Measurements from ENCODE around the gene MBNL2. TPM values are rescaled to one million over a fixed set of nuclear protein-coding genes. Genes with fewer than 3 reads are reported as not detected.

MBNL2 gene
- total RNA-seq, 1 donor from 2014 or later: 15.1 TPM

- intact Hi-C loops (cut with micrococcal nuclease): no loop called here
These were observed 9.1 kb downstream of the MBNL2 start for GRCh38 chr13:97231118-97231828.

GRCh38 chr13:97231829-97232196, 9.7 kb downstream of the MBNL2 start:
- intact Hi-C loops (cut with micrococcal nuclease): no loop called here

DNA sequence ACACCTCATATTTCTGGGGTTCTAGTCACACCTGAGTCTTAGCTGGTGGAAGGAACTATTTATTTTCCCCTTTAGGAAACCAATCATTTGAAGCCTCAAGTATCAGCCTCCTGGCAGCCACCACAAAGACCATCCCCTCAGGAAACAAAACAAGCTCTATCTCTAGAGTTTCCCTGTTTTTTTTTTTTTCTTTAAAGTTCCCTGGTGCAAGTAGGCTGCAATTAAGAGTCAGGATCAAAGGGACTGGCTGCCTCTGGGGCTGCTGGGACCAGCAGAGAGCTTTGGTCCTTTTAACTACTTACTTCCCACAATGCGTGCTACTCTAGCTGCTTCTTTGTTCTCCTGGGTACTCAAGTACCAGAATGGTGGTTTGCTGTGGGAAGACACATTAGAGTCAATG, 11.4 kb downstream of the MBNL2 start:
- intact Hi-C loops (cut with micrococcal nuclease): no loop called here

- intact Hi-C loops (cut with micrococcal nuclease): no loop called here
These were observed 12.1 kb downstream of the MBNL2 start for GRCh38 chr13:97234236-97234635.

DNA sequence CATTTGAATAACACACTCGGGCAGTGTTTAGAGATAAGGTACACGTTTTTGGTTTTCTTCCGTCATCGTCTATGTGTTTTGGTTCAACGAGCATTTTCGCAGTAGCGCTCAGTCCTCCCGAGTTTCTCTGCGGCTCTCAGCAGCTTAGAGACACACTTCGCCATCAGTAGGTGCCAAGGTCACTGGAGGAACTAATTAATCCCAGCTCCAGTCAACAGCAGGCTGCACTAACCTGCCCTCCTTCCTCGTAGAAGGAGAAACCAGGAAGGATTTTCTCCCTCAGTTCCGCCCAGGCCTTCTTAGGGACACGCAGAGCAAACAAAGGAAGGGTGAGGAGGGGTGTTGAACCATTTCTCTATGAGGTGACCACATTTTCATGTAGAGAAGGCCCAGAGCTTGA, 12.6 kb downstream of the MBNL2 start:
- intact Hi-C loops (cut with micrococcal nuclease): no loop called here

- intact Hi-C loops (cut with micrococcal nuclease): no loop called here
These were observed 13.6 kb downstream of the MBNL2 start for GRCh38 chr13:97235549-97236231.

- intact Hi-C loops (cut with micrococcal nuclease): no loop called here
These were observed 15.3 kb downstream of the MBNL2 start for GRCh38 chr13:97237388-97237787.

- intact Hi-C loops (cut with micrococcal nuclease): no loop called here
These were observed 16.3 kb downstream of the MBNL2 start for GRCh38 chr13:97238432-97238831.

DNA sequence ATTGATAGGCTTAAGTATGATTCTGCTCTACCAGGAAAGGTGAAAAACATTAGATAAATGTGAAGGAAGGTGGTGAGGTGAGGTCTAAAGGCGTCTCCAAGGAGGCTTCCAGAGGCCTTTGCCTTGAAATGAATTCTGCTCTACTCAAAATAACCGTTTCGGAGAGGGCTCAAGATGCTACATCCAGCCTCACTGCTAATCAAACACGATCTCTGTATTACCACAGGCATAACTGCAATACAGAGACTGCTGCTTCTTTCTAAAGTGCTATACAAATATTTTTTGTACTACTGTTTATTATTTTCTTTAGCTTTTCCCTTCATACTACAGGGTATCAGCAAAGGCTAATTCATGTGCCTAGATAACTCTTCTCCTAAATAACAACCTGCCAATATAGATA, 16.8 kb downstream of the MBNL2 start:
- intact Hi-C loops (cut with micrococcal nuclease): no loop called here

GRCh38 chr13:97239306-97239705, 17.2 kb downstream of the MBNL2 start:
- intact Hi-C loops (cut with micrococcal nuclease): no loop called here

- intact Hi-C loops (cut with micrococcal nuclease): no loop called here
These were observed 18.0 kb downstream of the MBNL2 start for GRCh38 chr13:97239943-97240787.

- intact Hi-C loops (cut with micrococcal nuclease): no loop called here
These were observed 18.9 kb downstream of the MBNL2 start for GRCh38 chr13:97240788-97241734.

DNA sequence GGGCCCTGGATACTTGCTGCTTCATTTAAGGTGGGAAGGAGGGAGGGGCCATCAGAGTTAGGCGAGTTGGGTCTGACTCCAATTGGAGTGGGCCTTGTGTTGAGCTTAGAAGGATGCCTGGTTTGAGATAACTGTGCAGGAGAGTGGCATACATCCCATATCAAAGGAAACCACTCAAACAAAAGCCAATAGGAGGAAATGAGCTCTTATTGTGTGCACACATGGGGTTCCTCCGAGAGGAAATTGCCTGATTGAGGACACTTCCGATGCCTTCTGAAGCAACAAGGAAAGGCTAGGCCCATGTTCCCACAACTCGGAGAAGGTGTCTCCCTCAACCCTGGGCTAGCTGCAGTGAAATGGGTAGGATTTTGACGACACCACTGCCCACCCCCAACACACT, 19.6 kb downstream of the MBNL2 start:
- intact Hi-C loops (cut with micrococcal nuclease): no loop called here

DNA sequence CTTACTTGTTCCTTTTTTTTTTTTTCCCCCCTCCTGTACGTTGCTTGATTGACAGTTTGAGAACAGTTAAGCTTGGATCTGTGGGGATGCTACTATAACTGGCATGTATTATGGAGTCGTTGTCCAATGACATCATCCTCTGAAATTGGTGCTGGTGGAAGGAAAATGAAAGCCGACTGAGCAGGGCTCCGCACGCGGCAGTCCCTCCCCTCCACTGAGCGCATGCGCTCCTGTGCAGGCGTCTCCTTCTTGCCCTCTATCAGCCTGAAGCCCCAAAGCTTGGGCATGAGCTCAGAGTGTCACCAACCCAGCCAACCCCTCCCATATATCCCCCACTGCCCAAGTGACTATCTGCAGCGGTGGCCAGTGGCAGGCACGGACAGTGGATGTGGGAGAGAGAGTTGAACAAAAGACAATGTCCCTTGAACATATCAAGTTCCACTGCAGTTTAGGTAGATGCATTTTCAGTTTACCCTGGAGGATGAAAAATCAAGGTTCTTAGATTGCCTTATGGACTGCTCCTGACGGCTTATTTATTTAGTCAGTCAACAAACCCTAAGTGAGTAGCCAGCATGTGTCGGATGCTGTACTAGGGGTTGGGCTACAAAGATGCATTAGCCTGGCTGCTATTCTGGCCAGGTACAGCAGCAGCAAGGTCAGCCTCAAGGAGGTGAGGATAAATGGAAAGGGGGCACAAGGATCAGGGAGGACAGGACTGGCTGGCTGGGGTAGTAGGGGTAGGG, 20.8 kb downstream of the MBNL2 start:
- intact Hi-C loops (cut with micrococcal nuclease): no loop called here

DNA sequence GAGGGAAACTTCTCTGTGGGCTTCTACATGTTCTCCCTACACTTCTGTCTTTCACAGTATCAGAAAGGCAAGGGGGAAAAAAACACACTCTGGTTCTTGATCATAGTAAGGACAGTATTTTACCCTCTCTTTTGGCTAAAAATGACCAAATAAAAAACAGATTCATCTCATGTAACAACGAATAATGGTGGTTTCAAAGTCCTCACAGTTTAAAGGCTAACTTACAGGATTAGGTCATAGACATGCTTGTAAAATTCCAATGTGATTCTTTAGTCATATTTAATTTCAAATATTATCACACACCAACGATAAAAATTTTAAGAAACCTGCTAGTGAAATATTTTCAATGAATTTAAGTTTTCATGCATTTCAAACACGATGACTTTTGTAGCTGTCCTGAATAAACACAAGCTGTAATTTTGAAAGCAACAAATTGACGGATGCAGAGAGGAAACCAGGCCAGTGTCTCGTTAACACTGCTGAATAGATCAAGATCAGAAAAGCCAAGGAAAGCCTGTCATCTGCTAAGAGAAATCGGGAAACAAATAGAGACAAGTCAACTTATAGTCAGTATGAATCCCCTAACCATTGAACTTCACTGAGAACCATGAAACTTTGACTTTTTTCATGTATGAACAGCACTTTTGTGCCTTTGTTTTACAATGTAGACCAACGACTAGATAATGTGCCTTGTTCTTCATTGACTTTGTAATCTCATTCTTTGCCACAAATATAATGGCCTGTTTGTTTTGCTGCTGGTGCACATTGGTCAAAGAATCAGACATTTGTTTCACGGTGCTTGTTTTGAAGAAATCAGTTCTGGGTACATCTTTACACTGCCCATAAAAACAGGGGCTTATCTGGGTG, 22.0 kb downstream of the MBNL2 start:
- intact Hi-C loops (cut with micrococcal nuclease): no loop called here

DNA sequence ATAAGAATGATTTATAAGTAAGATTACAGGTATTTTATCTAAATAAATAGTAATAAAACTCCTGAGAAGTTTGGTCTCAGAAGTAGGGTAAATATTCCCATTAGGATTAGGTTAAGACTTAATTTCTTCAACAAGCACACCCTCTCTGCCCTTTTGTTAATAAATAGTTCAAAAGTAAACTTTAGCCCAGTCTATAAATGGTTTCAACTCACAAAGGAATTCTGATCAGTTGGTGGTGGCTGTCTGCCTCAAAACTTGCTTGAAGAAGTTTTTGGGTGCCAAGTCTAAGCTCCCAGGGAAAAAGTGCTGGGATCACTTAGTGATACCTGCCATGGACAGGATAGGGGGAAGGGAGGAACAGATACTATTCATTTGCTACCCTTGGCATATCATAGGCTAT, 22.9 kb downstream of the MBNL2 start:
- intact Hi-C loops (cut with micrococcal nuclease): no loop called here

- intact Hi-C loops (cut with micrococcal nuclease): no loop called here
These were observed 24.5 kb downstream of the MBNL2 start for GRCh38 chr13:97246596-97247158.

GRCh38 chr13:97248243-97248642, 26.1 kb downstream of the MBNL2 start:
- intact Hi-C loops (cut with micrococcal nuclease): no loop called here
